ENCODE measurements around the gene EXOC3L4. TPM values are rescaled to one million over a fixed set of nuclear protein-coding genes. Genes with fewer than 3 reads are reported as not detected.
A peak's percentile ranks its signal among the peaks of the same experiment; 100 is the strongest.

EXOC3L4 gene
- total and polyA plus RNA-seq, 2 experiments from 2014 or later = not detected

GRCh38 chr14:103126088-103126872 is 31.8 kb downstream of the EXOC3L4 start:
- Histone ChIP-seq H3K9me3 (ENCODE audit: low read depth) (no peaks in the 10 kb centered on the region), H2AFZ (no peak overlapping the region), H4K20me1 (ENCODE audit: insufficient read depth) (no peaks in the 10 kb centered on the region), H3K9me2 (ENCODE audit: insufficient read depth) (no peaks in the 10 kb centered on the region), H3F3A (ENCODE audit: insufficient read depth) (no peaks in the 10 kb centered on the region), H3K4me1 (ENCODE audit: insufficient read depth) (no peaks in the 10 kb centered on the region), H3K79me2 (ENCODE audit: insufficient read depth) (no peaks in the 10 kb centered on the region), H3K27ac (no peak overlapping the region), H3K9ac (no peak overlapping the region), H3K27me3 (replicated peaks; ENCODE audit: insufficient read depth) (no peaks in the 10 kb centered on the region), H3K4me3 (peak overlapping the region; percentile 40), H3K36me3 (ENCODE audit: low read depth) (no peaks in the 10 kb centered on the region), H3K4me2 (ENCODE audit: unreplicated experiment) (no peak overlapping the region)
- WGBS, 2 experiments (ENCODE audit: low coverage in 1 of 2, low lambda C conversion rate in 2 of 2, missing lambda C conversion rate in 2 of 2) = 65 to 66% methylated on average over 19 to 22 of the region's 22 CpGs
- TF ChIP-seq EZH2phosphoT487 (IDR thresholded peaks at IDR 0.05; ENCODE audit: insufficient read depth, low read depth) (no peak), EZH2 (IDR thresholded peaks at IDR 0.05; ENCODE audit: insufficient read depth, poor library complexity, severe bottlenecking) (no peak)
- no peak for DNase-seq
- in situ Hi-C loops (cut with MboI) = no loop called here

DNA sequence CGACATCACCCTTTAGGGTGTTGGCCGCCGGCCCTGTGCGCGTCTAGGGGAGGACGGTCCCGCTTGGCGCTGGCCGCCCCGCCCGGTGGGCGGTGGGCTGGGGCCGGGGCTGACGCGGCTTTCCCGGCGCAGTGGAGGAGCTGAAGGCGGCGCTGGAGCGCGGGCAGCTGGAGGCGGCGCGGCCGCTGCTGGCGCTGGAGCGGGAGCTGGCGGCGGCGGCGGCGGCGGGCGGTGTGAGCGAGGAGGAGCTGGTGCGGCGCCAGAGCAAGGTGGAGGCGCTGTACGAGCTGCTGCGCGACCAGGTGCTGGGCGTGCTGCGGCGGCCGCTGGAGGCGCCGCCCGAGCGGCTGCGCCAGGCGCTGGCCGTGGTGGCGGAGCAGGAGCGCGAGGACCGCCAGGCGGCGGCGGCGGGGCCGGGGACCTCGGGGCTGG is 32.4 kb downstream of the EXOC3L4 start:
- Histone ChIP-seq H4K20me1 (ENCODE audit: insufficient read depth) (no peaks in the 10 kb centered on the region), H3K4me3 (peak overlapping the region; percentile 40), H2AFZ (no peak overlapping the region), H3K9me2 (ENCODE audit: insufficient read depth) (no peaks in the 10 kb centered on the region), H3K36me3 (ENCODE audit: low read depth) (no peaks in the 10 kb centered on the region), H3K9me3 (ENCODE audit: low read depth) (no peaks in the 10 kb centered on the region), H3K27ac (no peak overlapping the region), H3K4me1 (ENCODE audit: insufficient read depth) (no peaks in the 10 kb centered on the region), H3F3A (ENCODE audit: insufficient read depth) (no peaks in the 10 kb centered on the region), H3K4me2 (ENCODE audit: unreplicated experiment) (no peak overlapping the region), H3K79me2 (ENCODE audit: insufficient read depth) (no peaks in the 10 kb centered on the region), H3K9ac (no peak overlapping the region), H3K27me3 (replicated peaks; ENCODE audit: insufficient read depth) (no peaks in the 10 kb centered on the region)
- DNase-seq = peak; percentile 46
- TF ChIP-seq EZH2 (IDR thresholded peaks at IDR 0.05; ENCODE audit: insufficient read depth, poor library complexity, severe bottlenecking) = no peak
- TF ChIP-seq EZH2phosphoT487 (IDR thresholded peaks at IDR 0.05; ENCODE audit: insufficient read depth, low read depth) = no peak
- 18 to 19% methylated on average over 43 to 57 of the region's 62 CpGs for WGBS, 2 experiments (ENCODE audit: low coverage in 1 of 2, low lambda C conversion rate in 2 of 2, missing lambda C conversion rate in 2 of 2)
- in situ Hi-C loops (cut with MboI) = no loop called here

DNA sequence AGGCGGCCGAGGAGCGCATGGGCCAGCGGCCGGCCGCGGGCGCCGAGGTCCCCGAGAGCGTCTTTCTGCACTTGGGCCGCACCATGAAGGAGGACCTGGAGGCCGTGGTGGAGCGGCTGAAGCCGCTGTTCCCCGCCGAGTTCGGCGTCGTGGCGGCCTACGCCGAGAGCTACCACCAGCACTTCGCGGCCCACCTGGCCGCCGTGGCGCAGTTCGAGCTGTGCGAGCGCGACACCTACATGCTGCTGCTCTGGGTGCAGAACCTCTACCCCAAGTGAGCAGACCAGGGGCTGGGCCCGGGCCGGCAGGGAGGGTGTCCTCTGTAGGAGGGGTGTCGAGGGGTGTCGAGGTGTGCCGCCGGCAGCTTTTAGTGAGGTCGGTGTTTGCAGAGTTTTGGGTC is 32.8 kb downstream of the EXOC3L4 start:
- Histone ChIP-seq H3K4me3 (no peak overlapping the region), H3K4me2 (ENCODE audit: unreplicated experiment) (no peak overlapping the region), H2AFZ (no peak overlapping the region), H3K79me2 (ENCODE audit: insufficient read depth) (no peaks in the 10 kb centered on the region), H3K4me1 (ENCODE audit: insufficient read depth) (no peaks in the 10 kb centered on the region), H3K27ac (no peak overlapping the region), H3K9me3 (ENCODE audit: low read depth) (no peaks in the 10 kb centered on the region), H3K27me3 (replicated peaks; ENCODE audit: insufficient read depth) (no peaks in the 10 kb centered on the region), H3F3A (ENCODE audit: insufficient read depth) (no peaks in the 10 kb centered on the region), H3K9me2 (ENCODE audit: insufficient read depth) (no peaks in the 10 kb centered on the region), H3K9ac (no peak overlapping the region), H3K36me3 (ENCODE audit: low read depth) (no peaks in the 10 kb centered on the region), H4K20me1 (ENCODE audit: insufficient read depth) (no peaks in the 10 kb centered on the region)
- no peak for TF ChIP-seq EZH2 (IDR thresholded peaks at IDR 0.05; ENCODE audit: insufficient read depth, poor library complexity, severe bottlenecking)
- no peak for TF ChIP-seq EZH2phosphoT487 (IDR thresholded peaks at IDR 0.05; ENCODE audit: insufficient read depth, low read depth)
- DNase-seq = no peak
- WGBS, 2 experiments (ENCODE audit: low coverage in 1 of 2, low lambda C conversion rate in 2 of 2, missing lambda C conversion rate in 2 of 2) = 65 to 79% methylated on average over 18 to 39 of the region's 39 CpGs
- in situ Hi-C loops (cut with MboI) = no loop called here

- no peak for TF ChIP-seq EZH2phosphoT487 (IDR thresholded peaks at IDR 0.05; ENCODE audit: insufficient read depth, low read depth)
- no peak for TF ChIP-seq EZH2 (IDR thresholded peaks at IDR 0.05; ENCODE audit: insufficient read depth, poor library complexity, severe bottlenecking)
- no peak for DNase-seq
- Histone ChIP-seq H3K4me3 (no peak overlapping the region), H3K36me3 (ENCODE audit: low read depth) (no peaks in the 10 kb centered on the region), H3K27ac (no peak overlapping the region), H3K9me3 (ENCODE audit: low read depth) (no peaks in the 10 kb centered on the region), H3K9me2 (ENCODE audit: insufficient read depth) (no peaks in the 10 kb centered on the region), H3K79me2 (ENCODE audit: insufficient read depth) (no peaks in the 10 kb centered on the region), H3K4me2 (ENCODE audit: unreplicated experiment) (no peak overlapping the region), H3K9ac (no peak overlapping the region), H4K20me1 (ENCODE audit: insufficient read depth) (no peaks in the 10 kb centered on the region), H2AFZ (no peak overlapping the region), H3K4me1 (ENCODE audit: insufficient read depth) (no peaks in the 10 kb centered on the region), H3K27me3 (replicated peaks; ENCODE audit: insufficient read depth) (no peaks in the 10 kb centered on the region), H3F3A (ENCODE audit: insufficient read depth) (no peaks in the 10 kb centered on the region)
- in situ Hi-C loops (cut with MboI) = no loop called here
- WGBS, 2 experiments (ENCODE audit: low coverage in 1 of 2, low lambda C conversion rate in 2 of 2, missing lambda C conversion rate in 2 of 2) = 93% methylated on average over 16 of the region's 16 CpGs
These were observed 33.5 kb downstream of the EXOC3L4 start for GRCh38 chr14:103127861-103128598.

Data from GM23248 (cell line).